ENCODE data around the gene MMP25.

GRCh38 chr16:3035972-3036725, 10.2 kb upstream of the MMP25 start:
- no peak for TF ChIP-seq EZH2 (IDR thresholded peaks at IDR 0.05; ENCODE audit: borderline replicate concordance, insufficient read depth, low read depth, low read length, poor library complexity, severe bottlenecking)
- no peak for TF ChIP-seq CTCF (IDR thresholded peaks at IDR 0.05)
